Activated naive CD4-positive, alpha-beta T cell (primary cell): ENCODE data around the gene GCGR.

ENCODE experiments used
- DNase-seq, 4 experiments: peaks; one replicate each; lab custom pipeline; 2025; lab: John Stamatoyannopoulos, UW

Gene GCGR

GRCh38 chr17:81803728-81804558 is at the start of gene GCGR:
Gene GCGR (plus strand): TSS chr17:81804150. CDS start chr17:81809019, 4,869 bp downstream.
- no peak for DNase-seq

- no peak for DNase-seq
Measured at GRCh38 chr17:81792675-81793615, 11.0 kb upstream of the GCGR start.

GRCh38 chr17:81794074-81794476 is 9.9 kb upstream of the GCGR start:
- DNase-seq, result no peak

GRCh38 chr17:81794509-81794908 is 9.4 kb upstream of the GCGR start:
- DNase-seq, result no peak

GRCh38 chr17:81801327-81801726 is 2.6 kb upstream of the GCGR start:
- no peak for DNase-seq

DNA sequence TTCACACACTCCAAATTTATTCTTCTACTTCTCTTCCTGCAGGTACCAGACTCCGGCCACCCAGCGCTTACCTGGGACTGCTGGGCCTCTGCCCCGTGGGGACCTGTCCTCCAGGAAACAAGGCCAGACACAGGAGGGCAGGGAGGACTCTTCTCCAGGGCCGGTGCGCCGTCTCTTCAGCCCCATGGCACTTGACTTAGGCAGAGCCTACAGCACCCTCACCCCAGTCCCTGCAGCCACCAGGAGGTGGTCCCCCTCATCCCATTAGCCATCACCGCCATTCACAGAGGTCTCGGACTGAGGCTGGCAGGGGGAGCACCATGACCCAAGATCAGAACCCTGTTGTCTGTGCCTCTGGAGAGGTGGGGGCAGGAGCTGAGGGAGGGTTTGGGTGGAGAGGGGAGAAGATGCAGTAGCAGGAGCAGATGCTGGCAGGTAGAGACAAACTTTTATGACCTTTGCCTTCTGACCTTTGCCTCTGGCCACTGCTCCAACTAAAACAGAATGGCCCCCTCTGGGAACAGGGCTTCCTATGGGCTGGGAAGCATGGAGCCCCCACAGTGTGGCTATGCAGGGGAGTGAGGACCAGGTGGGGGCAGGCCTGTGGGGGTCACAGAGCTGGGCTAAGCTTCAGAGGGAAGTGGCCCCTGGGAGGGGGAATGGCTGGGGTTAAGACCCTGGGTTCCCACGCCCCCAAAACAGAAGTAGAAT is 1.7 kb upstream of the GCGR start:
- DNase-seq, result no peak

GRCh38 chr17:81802856-81803643 is 900 bp upstream of the GCGR start:
- DNase-seq, result no peak

GRCh38 chr17:81804559-81805399 is 829 bp downstream of the GCGR start:
- DNase-seq, result no peak

DNA sequence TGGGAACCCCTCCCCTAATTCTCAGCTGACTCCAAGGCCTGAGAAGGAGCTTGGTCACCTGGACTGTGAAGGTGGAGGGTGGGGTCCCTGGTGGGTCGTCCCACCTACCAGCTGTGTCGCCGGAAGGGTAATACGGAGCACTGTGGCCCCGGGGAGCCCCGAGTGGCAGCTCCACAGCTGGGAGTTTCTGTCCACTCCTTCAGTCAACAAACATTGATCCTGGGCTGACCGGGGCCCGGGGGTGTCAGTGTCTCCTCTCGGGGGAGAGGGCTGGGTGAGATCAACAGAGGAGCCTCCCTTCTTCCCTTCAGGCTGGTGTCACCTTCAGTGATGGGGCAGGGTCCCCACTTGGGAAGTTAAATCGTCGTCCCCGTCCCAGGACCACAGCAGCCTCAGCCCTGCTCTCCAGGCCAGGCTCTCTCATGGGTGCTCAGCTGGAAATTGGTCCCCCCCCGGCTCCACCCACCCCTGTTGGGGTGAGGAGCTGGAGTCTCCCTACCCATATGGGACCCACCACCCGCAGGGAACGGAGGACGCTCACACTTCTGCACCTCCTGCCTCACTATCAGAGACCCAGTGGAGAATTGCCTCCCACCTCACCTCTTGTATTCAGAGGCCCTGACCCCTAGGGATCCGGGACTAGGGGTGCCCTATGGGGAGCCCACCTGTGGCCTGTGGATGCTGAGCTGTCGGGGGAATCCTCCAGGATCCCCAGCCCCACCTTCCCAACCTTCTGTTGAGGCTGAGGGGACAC is 1.9 kb downstream of the GCGR start:
- DNase-seq, result no peak

DNA sequence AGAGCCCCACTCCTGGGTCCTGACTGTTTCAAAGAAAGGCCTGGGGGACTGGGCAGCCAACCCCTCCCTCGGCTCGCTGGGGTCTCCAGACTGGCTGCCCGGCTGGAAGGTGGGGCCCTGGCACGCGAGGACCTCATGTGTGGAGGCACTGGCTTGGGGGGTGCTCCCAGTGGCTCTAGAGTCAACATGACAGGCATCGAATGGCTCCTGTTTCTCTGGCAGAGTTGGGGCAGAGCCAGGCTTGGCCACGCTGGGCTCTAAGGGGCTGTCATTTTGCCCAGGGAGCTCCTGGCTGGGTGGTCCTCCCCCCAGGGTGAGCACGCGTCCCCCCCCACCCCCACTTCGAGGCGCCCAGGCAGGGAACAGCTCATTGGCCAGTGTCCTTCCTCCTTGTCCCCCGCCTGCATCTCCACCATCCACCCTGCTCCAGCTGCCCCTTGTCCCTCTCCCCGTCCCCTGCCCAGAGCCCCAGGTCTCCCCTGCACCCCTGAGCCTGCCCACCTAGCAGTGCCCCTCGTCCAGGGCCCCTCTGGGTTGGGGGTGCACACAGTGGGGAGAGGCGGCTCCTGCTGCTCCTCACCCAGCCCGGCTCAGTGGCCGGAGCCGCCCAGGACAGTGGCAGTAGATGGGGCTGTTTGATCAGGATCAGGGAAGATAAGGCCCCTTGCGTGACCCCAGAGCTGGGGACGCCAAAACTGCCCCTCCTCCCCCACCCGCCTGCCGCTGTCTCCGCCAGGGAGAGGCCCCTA is 2.7 kb downstream of the GCGR start:
- DNase-seq, result no peak

GRCh38 chr17:81807210-81807719 is 3.3 kb downstream of the GCGR start:
- no peak for DNase-seq

DNA sequence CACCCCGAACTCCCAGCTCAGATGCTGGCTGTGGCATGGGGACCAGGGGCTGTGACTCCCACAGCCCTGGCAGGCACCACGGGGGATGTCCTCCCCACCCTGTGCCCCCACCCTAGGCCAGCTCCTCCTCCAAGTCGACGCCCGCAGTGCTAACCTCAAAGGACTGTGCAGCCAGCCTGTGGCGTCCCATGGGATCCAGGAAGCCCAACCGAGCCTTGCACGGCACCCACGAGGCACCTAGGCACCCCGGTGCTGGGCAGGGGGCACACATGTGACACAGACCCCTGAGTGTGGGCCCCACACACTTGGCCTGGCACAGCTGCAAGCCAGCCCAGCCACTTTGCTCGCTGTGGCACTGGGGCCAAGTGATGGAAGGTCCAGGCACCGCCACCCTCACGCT is 3.9 kb downstream of the GCGR start:
- DNase-seq, result no peak

- no peak for DNase-seq
Measured at GRCh38 chr17:81808778-81809555, 5.0 kb downstream of the GCGR start.

GRCh38 chr17:81809556-81809998 is 5.6 kb downstream of the GCGR start:
- no peak for DNase-seq

- DNase-seq, result no peak
Measured at GRCh38 chr17:81810476-81810875, 6.5 kb downstream of the GCGR start.

DNA sequence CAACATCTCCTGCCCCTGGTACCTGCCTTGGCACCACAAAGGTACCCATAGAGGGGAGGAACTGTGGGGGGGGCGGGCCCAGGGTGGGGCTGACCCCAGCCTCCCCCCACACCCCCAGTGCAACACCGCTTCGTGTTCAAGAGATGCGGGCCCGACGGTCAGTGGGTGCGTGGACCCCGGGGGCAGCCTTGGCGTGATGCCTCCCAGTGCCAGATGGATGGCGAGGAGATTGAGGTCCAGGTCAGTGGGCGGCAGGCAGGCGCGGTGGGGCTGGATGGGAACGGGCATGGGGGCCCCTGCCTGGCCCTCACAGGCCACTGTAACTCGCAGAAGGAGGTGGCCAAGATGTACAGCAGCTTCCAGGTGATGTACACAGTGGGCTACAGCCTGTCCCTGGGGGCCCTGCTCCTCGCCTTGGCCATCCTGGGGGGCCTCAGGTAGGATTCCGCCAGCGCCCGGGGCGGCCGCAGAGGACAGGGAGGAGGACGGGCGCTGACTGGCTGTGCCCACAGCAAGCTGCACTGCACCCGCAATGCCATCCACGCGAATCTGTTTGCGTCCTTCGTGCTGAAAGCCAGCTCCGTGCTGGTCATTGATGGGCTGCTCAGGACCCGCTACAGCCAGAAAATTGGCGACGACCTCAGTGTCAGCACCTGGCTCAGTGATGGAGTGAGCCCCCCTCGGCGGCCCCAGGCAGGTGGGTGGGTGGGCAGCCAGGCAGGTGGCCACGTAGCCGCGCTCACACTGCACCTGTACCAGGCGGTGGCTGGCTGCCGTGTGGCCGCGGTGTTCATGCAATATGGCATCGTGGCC is 7.1 kb downstream of the GCGR start:
- DNase-seq, result no peak
